A673 (cell line): Measurements from ENCODE around the gene KIF2C. TPM values are rescaled to one million over a fixed set of nuclear protein-coding genes. Genes with fewer than 3 reads are reported as not detected.

Experiments
- BruUV-seq: library from RNA; stranded (reverse); fragments of 400-500 nt; replicated peaks from 2 replicates; lab custom pipeline; 2021; lab: Mats Ljungman, UMichigan
- CTCF ChIA-PET: fragments of 300-600 bp; sonication (Branson Sonifier 250); formaldehyde crosslinking; loops from one replicate; lab custom pipeline; 2022; ENCODE audit warnings: antibody characterized with exemption; lab: Charles Lee
- POLR2A ChIA-PET: fragments of 300-600 bp; sonication (Branson Sonifier 250); formaldehyde crosslinking; loops from one replicate; lab custom pipeline; 2022; ENCODE audit warnings: antibody characterized with exemption; ENCODE audit not compliant: low non-redundant PET; lab: Charles Lee
- DNase-seq: peaks from one replicate; pipeline ENCODE4 v3.0.0-alpha.2; 2015; ENCODE audit warnings: low spot score
- H3K27ac ChIP-seq: fragments of 200-600 bp; sonication (generic); 2 replicates; pipeline ENCODE4 v1.5.1; 2016; ENCODE audit warnings: mixed run types, low read depth, mild to moderate bottlenecking, mixed read lengths, antibody characterized with exemption, low read length; ENCODE audit not compliant: poor library complexity, severe bottlenecking
- H3K27me3 ChIP-seq: fragments of 200-600 bp; sonication (generic); replicated peaks from 2 replicates; pipeline ENCODE4 v1.6.1; 2017; ENCODE audit warnings: mixed run types, low read depth, mild to moderate bottlenecking, mixed read lengths, antibody characterized with exemption, low read length; ENCODE audit not compliant: insufficient read depth, poor library complexity
- H3K36me3 ChIP-seq: fragments of 200-600 bp; sonication (generic); 2 replicates; pipeline ENCODE4 v1.6.1; 2016; ENCODE audit warnings: mixed run types, mild to moderate bottlenecking, mixed read lengths, antibody characterized with exemption, low read length; ENCODE audit not compliant: insufficient read depth, poor library complexity, severe bottlenecking
- H3K4me1 ChIP-seq: fragments of 200-600 bp; sonication (generic); 2 replicates; pipeline ENCODE4 v1.6.1; 2017; ENCODE audit warnings: mixed run types, mild to moderate bottlenecking, mixed read lengths, antibody characterized with exemption, low read length; ENCODE audit not compliant: insufficient read depth, poor library complexity, severe bottlenecking
- H3K4me3 ChIP-seq: fragments of 200-600 bp; sonication (generic); 2 replicates; pipeline ENCODE4 v1.5.1; 2016; ENCODE audit warnings: low read depth, mixed run types, mild to moderate bottlenecking, mixed read lengths, low read length; ENCODE audit not compliant: poor library complexity, severe bottlenecking
- H3K9me3 ChIP-seq: fragments of 200-600 bp; sonication (generic); 2 replicates; pipeline ENCODE4 v1.6.1; 2016; ENCODE audit warnings: mixed run types, low read depth, mild to moderate bottlenecking, mixed read lengths, antibody characterized with exemption, low read length; ENCODE audit not compliant: poor library complexity, severe bottlenecking
- CTCF ChIP-seq: fragments of 300-800, 200-600 bp; sonication (generic); conservative IDR thresholded peaks from 2 replicates; pipeline ENCODE4 v1.5.1; 2017; ENCODE audit warnings: low read depth, mild to moderate bottlenecking, antibody characterized with exemption, low read length, moderate library complexity, mixed read lengths
- EZH2 ChIP-seq: fragments of 200-600 bp; sonication (generic); IDR thresholded peaks from 2 replicates; pipeline ENCODE4 v1.6.1; 2017; ENCODE audit warnings: borderline replicate concordance, low read depth, mild to moderate bottlenecking, mixed read lengths, antibody characterized with exemption, low read length; ENCODE audit not compliant: poor library complexity, severe bottlenecking
- intact Hi-C: fragments of 100-400 bp; cut with micrococcal nuclease; formaldehyde crosslinking; loops from one replicate; pipeline ENCODE4 v1.10.0; 2022; ENCODE audit not compliant: unreplicated experiment
- total RNA-seq: library from RNA; stranded (reverse); gene quantifications from 2 replicates; pipeline ENCODE4 v1.2.3, GENCODE V29; 2021

The KIF2C gene
- total RNA-seq, 1 experiment from 2014 or later = 127 TPM

DNA sequence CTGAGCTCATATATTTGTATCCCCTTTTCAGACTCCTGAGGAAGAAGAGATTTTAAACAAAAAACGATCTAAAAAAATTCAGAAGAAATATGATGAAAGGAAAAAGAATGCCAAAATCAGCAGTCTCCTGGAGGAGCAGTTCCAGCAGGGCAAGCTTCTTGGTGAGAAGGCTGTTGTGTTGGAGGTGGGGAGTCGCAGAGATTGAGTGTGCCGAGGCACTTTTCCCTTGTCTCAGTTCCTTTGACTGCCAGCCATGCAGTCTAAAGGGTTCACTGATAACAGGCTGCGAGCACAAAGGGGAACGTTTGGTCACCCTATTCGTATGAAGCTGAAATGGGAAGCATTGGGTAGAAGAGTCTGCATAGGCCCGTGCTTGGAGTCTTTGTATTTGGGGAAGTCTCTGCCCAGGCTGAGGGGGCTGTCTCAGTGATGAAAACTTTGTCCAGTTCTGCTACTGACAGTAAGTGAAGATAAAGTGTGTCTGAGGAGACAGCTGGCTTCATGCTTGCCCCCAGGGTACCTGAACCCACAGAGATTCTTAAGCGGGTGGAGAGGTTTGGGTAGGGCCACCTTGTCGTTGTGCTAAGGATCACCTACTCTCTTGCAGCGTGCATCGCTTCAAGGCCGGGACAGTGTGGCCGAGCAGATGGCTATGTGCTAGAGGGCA lies 38.5 kb downstream of the KIF2C start:
- intact Hi-C loops = loop anchor here (2.0 to 5.0 kb wide), 2 partner anchors 36 to 63 kb away; no protein-coding TSS in a partner anchor
- POLR2A ChIA-PET = no interaction called here
- Histone ChIP-seq H3K9me3 (no peaks in the 10 kb centered on the region), H3K36me3 (peaks cover 65% of the 10 kb centered on the region), H3K27me3 (no peaks in the 10 kb centered on the region), H3K4me1 (peaks cover 7% of the 10 kb centered on the region), H3K27ac (peak overlapping the region; percentile 94), H3K4me3 (peak overlapping the region; percentile 90)
- no TSS peak for BruUV-seq
- TF ChIP-seq CTCF = no peak
- TF ChIP-seq EZH2 = no peak
- CTCF ChIA-PET = no interaction called here
- DNase-seq = no peak

GRCh38 chr1:44778705-44779576 lies 39.3 kb downstream of the KIF2C start:
- POLR2A ChIA-PET = no interaction called here
- Histone ChIP-seq H3K27ac (no peak overlapping the region), H3K36me3 (peaks cover 65% of the 10 kb centered on the region), H3K27me3 (no peaks in the 10 kb centered on the region), H3K4me3 (no peak overlapping the region), H3K4me1 (peaks cover 7% of the 10 kb centered on the region), H3K9me3 (no peaks in the 10 kb centered on the region)
- no TSS peak for BruUV-seq
- no peak for DNase-seq
- no peak for TF ChIP-seq EZH2
- TF ChIP-seq CTCF = no peak
- CTCF ChIA-PET = no interaction called here
- intact Hi-C loops = loop anchor here (5.0 kb wide), 1 partner anchor 37 kb away; no protein-coding TSS in a partner anchor

- BruUV-seq = no TSS peak
- H3K27me3 ChIP-seq = no peaks in the 10 kb centered on the region
- POLR2A ChIA-PET = no interaction called here
- peaks cover 65% of the 10 kb centered on the region for H3K36me3 ChIP-seq
- CTCF ChIA-PET = no interaction called here
- no peak for DNase-seq
- H3K27ac ChIP-seq = no peak overlapping the region
- no peaks in the 10 kb centered on the region for H3K9me3 ChIP-seq
- TF ChIP-seq EZH2 = no peak
- TF ChIP-seq CTCF = no peak
- intact Hi-C loops = no loop called here
- no peak overlapping the region for H3K4me3 ChIP-seq
- H3K4me1 ChIP-seq = peaks cover 9% of the 10 kb centered on the region
Measured at GRCh38 chr1:44780583-44781121, 41.0 kb downstream of the KIF2C start.
